HG03108 (cell line): Measurements from ENCODE around the gene CTNS.

Source experiments
- ATAC-seq: cut with Tn5 transposase; IDR thresholded peaks from one replicate; pipeline ENCODE4 v1.9.1; 2021; ENCODE audit warnings: moderate library complexity; ENCODE audit not compliant: unreplicated experiment

The CTNS gene

DNA sequence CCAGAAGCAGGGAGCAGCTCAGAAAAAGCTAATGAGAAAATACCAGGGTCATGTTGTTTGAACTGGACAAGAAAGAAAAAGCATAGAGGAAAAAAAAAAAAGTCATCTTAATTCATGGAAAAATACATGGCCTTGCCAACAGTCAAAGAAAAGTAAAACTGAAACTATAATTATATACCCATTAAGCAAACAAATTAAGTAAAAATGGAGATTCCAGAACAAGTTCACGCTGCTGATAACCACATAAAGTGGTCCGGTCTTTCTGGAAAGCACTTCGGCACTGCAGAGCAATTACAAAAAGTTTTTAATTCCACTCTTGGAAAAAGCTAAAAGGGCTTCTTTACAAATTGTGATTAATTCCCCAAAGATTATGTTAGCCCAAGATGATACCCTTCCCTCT, 71.8 kb downstream of the CTNS start:
- no peak for ATAC-seq

DNA sequence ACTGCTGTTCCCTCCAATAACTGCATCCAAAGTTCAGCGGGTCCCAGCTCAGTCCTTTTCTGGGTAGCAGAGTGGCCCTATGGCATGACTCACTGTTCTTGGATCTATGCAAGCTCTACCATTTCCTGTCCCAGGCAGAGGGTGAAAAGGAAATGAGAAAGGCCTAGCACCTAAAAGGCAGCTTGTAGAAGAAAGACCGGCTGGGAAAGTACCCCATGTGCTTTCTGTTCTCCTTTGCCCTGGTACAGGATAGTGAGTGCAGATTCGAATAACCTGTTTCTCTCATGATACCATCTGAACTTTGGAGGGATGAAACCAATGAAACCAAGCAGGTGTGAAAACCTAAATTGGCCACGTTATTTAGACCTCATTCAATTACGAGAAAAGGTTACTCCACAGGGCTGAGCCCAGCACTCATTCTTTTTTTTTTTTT, 74.4 kb downstream of the CTNS start:
- ATAC-seq: peak; percentile 94
